Measurements from ENCODE around the gene TUBB2B.

TUBB2B gene

GRCh38 chr6:3231247-3232016 is 4.0 kb upstream of the TUBB2B start:
- DNase-seq, result no peak

- DNase-seq, result no peak
These were observed 3.4 kb upstream of the TUBB2B start for GRCh38 chr6:3230900-3231246.

- DNase-seq, result no peak
These were observed 2.9 kb upstream of the TUBB2B start for GRCh38 chr6:3230256-3230882.

- no peak for DNase-seq
These were observed 2.2 kb upstream of the TUBB2B start for GRCh38 chr6:3229566-3230178.

- DNase-seq, result no peak
These were observed 1.5 kb upstream of the TUBB2B start for GRCh38 chr6:3228771-3229565.

- DNase-seq, result no peak
These were observed 706 bp upstream of the TUBB2B start for GRCh38 chr6:3228046-3228671.

- no peak for DNase-seq
These were observed 731 bp downstream of the TUBB2B start for GRCh38 chr6:3226481-3227362.

GRCh38 chr6:3226042-3226441 is 1.4 kb downstream of the TUBB2B start:
- no peak for DNase-seq

- DNase-seq, result no peak
These were observed 4.9 kb downstream of the TUBB2B start for GRCh38 chr6:3222506-3223038.

GRCh38 chr6:3221578-3221977 is 5.9 kb downstream of the TUBB2B start:
- no peak for DNase-seq

- no peak for DNase-seq
These were observed 7.1 kb downstream of the TUBB2B start for GRCh38 chr6:3220366-3220765.

- DNase-seq, result no peak
These were observed 9.2 kb downstream of the TUBB2B start for GRCh38 chr6:3218266-3218665.

GRCh38 chr6:3217286-3217685 is 10.2 kb downstream of the TUBB2B start:
- no peak for DNase-seq

GRCh38 chr6:3214898-3215297 is 12.6 kb downstream of the TUBB2B start:
- no peak for DNase-seq

- no peak for DNase-seq
These were observed 14.1 kb downstream of the TUBB2B start for GRCh38 chr6:3213334-3213695.

GRCh38 chr6:3212261-3212660 is 15.2 kb downstream of the TUBB2B start:
- no peak for DNase-seq

- no peak for DNase-seq
These were observed 15.8 kb downstream of the TUBB2B start for GRCh38 chr6:3211681-3212080.

GRCh38 chr6:3210024-3210610 is 17.3 kb downstream of the TUBB2B start:
- no peak for DNase-seq

- DNase-seq, result no peak
These were observed 18.1 kb downstream of the TUBB2B start for GRCh38 chr6:3209114-3210023.

GRCh38 chr6:3208775-3209113 is 18.7 kb downstream of the TUBB2B start:
- no peak for DNase-seq
